Muscle layer of duodenum (tissue), 2 donors: ENCODE data around the gene NEDD4L.

Experiments
- H3K27ac ChIP-seq: one replicate; pipeline ENCODE4 v1.7.0; 2013; ENCODE audit warnings: mild to moderate bottlenecking, low read length
- H3K27me3 ChIP-seq: one replicate; pipeline ENCODE4 v1.7.0; 2013; ENCODE audit warnings: low read depth, mild to moderate bottlenecking, control low read depth, low read length
- H3K36me3 ChIP-seq, 2 donors: one replicate each; pipeline ENCODE4 v1.7.0; 2013; ENCODE audit warnings: low read length in 2 of 2, control low read depth in 1 of 2, mild to moderate bottlenecking in 1 of 2; ENCODE audit not compliant: insufficient read depth in 2 of 2, control insufficient read depth in 1 of 2
- H3K4me1 ChIP-seq, 2 donors: one replicate each; pipeline ENCODE4 v1.7.0; 2013; ENCODE audit warnings: low read length in 2 of 2, mild to moderate bottlenecking in 2 of 2, control low read depth in 1 of 2, moderate library complexity in 1 of 2; ENCODE audit not compliant: insufficient read depth in 2 of 2, control insufficient read depth in 1 of 2
- H3K4me3 ChIP-seq, 2 donors: one replicate each; pipeline ENCODE4 v1.7.0; 2013; ENCODE audit warnings: low read length in 2 of 2, low read depth in 1 of 2, mild to moderate bottlenecking in 1 of 2
- H3K9me3 ChIP-seq, 2 donors: one replicate each; pipeline ENCODE4 v1.7.0; 2013; ENCODE audit warnings: low read length in 2 of 2, control low read depth in 1 of 2, mild to moderate bottlenecking in 1 of 2; ENCODE audit not compliant: control insufficient read depth in 1 of 2
- donor health status: healthy.

Gene NEDD4L

DNA sequence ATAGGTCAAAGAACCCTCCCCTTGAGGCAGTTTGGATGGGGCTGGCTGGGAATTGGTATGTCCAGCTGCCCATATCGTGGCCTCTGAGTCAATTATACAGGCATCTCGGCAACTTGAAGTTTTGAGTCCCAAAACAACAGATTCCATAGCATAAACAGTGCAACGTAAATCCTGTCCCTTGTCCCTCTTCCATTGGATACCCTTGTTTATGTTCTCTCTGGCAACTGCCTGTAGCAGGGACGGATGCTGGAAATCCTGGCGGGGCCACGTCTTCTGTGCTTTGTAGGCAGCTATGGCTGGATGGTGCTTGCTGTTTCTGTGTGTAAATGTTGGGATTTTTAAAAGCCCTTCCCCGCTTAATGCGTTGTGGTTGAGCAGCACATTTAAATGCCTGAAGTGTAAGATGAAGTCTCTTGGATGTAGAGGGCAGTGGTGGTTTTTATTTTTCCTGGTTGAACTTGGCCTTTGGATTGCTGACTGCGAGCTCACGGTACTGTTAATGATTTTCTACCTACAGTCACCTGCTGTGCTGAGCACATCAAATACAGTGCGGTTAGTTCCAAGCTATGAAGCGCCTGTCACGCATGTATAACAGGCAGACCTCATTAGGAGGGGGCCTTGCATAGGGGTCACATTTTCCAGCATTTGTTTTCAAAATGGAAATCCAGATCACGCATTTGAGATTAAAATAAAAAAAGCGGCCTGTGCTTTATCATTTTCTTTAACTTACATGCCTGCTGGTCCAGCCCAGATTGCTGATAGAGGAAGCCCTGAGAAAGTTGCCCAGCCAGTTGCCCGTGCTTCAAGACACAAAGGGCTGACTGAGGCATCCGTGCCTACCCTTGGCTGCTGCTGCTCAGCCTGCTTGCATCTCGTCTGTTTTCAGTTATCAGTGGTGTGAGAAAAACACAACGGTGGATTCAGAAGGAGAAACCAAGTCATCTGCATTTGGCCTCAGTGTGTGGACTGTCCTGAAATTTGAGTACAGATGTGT, 84.7 kb downstream of the NEDD4L start:
- H3K4me3 ChIP-seq, result no peak overlapping the region

DNA sequence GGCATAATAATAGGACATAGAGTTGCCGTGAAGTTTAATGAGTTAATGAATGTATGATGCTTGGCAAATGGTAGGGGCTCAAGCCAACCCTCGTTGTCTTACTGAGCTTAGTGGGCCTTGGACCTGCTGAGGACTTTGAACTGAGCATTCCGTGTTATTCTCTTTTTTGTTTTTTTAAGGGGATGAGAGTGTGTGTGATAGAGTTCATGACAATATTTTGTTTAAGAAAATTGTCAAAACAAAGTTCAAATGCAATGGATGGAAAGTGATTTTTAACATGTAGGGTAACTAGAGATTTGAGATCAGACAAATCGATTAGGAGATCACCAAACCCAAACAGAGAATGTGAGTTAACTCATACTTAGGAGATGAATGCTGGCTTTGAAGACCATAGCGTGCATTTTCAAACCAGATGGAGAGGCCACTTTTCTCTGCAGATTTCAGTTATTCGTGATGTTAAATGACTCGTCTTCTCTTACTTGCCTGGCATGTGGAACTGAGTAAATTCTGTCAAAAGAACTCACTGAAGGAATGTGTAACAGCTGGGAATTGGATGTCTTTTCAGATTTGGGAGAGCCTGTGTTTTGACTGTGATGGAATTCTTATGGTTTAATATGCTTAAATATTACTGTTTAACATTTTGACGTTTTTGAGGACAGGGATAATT, 88.7 kb downstream of the NEDD4L start:
- no peaks in the 10 kb centered on the region for H3K27me3 ChIP-seq
- peaks cover 0 to 5% of the 10 kb centered on the region in 2 donors for H3K4me1 ChIP-seq
- H3K36me3 ChIP-seq, result no peaks in the 10 kb centered on the region
- no peak overlapping the region for H3K4me3 ChIP-seq
- H3K27ac ChIP-seq, result no peak overlapping the region
- H3K9me3 ChIP-seq, result no peaks in the 10 kb centered on the region

More for the DNA sequence above, 84.7 kb downstream of the NEDD4L start:
- no peaks in the 10 kb centered on the region for H3K4me1 ChIP-seq
- H3K36me3 ChIP-seq, result no peaks in the 10 kb centered on the region
- H3K27ac ChIP-seq, result no peak overlapping the region
- H3K9me3 ChIP-seq, result no peaks in the 10 kb centered on the region
- no peaks in the 10 kb centered on the region for H3K27me3 ChIP-seq

DNA sequence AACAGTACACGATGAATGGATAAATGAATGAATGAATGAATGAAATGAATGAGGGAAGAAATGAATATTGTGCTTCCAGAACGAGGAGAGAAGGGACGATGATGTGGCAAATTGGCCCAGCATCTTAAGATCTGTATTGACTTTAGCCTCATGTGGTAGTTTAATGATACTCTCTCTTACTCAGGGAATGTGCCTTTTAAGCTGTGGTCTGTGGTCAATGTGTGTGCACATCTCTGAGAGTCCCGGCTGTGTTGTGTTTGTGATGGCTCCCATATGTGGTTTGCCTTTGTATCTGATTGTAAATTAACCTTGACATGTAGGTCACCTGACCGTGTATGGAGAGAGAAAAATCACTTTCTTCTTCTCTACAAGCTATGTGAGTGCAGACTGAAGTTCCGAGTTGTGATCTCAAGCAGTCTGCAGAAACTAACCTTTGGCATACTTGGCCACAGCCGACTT, 91.2 kb downstream of the NEDD4L start:
- Histone ChIP-seq H3K4me1 (peaks cover 0 to 5% of the 10 kb centered on the region in 2 donors), H3K27me3 (no peaks in the 10 kb centered on the region), H3K4me3 (no peak overlapping the region), H3K36me3 (no peaks in the 10 kb centered on the region), H3K9me3 (no peaks in the 10 kb centered on the region), H3K27ac (no peak overlapping the region)

DNA sequence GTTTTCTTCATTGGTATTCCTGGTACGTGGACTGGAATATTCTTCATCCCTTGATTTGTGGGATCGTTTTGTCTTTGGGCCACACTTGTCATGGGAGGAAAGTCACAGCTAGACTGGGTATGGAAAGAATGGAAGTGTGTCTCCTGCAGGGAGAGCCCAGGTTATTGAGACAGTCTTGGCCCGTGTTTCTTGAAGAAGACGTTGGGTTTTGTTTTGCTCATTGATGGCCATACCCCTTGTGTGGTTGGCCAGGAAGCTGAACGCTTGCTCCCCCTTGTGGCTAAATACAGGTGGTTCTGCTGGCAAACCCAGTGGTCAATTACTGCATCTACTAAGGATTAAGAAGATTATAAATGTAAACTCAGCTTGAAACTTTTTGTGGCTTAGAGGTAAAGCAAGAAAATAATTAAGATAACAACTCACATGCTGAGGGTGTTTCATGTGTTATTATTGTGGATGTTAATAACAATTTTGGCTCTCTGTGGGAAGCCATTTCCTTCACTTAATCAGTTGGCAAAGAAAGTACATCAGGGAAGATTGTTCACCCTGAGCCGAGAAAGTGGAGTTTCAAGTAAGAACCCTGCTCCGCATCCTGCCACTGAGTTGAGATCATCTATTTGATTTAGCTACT, 91.8 kb downstream of the NEDD4L start:
- H3K27me3 ChIP-seq, result no peaks in the 10 kb centered on the region
- no peaks in the 10 kb centered on the region for H3K36me3 ChIP-seq
- no peaks in the 10 kb centered on the region for H3K9me3 ChIP-seq
- no peak overlapping the region for H3K4me3 ChIP-seq
- H3K27ac ChIP-seq, result no peak overlapping the region
- H3K4me1 ChIP-seq, result peaks cover 0 to 5% of the 10 kb centered on the region in 2 donors

DNA sequence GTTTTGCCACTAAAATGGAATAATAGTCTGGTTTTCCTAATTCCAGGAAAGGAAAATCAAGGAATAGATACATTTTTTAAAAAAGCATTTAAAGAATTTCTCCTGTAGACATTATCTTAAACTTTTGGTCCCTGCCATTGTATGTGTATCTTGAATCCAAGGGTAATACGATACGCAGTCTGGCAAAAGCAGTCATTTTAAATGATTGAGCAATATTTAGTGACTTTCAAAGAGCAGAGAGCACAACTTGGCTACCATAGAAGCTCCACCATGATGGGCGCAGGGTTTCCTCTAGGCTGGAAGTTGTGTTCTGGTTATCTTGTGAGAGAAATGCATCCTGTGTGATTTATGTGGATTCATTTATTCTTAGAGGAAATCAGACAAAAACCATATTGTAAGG, 92.9 kb downstream of the NEDD4L start:
- H3K27me3 ChIP-seq, result no peaks in the 10 kb centered on the region
- no peak overlapping the region for H3K27ac ChIP-seq

DNA sequence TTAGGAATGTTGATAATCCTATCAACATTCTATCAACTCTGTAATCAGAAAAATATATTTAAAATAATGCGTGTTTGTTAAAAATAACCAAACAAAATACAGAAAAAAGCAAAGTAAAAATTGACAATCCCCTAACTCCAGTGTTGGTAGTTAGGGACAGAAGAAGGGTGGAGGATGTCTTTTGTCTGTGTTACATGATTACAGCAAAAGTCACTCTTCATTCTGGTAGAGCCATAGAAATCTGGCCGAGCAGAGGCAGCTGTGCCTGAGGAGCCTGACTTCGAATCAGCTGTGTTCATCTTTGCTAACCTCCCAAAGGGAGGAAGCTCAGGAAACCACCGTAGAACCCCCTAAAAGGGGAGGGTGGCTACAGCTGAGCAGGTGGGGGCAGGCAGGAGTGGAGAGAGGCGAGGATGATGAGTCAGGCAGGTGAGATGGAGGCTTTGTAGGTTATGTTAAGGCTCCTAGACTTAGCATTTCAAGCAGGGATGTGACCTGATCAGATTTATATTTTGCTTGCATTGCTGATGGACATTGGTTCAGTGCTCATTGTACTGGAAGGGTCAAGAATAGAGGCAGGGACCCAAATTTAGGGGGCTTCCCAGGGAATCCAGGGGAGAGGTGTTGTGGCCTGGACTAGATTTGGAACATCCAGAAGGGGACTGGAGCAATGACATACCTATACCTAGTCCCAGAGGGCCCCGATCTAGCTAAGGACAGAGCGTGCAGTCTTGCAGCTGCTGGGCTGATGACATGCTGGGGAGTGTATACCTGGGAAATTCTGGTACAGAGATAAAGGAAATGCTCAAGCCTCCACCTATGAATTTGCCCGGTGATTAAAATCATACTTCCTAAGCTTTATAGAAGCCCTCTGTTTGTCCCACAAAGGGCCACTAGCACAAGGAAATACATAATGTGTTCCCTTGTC, 95.7 kb downstream of the NEDD4L start:
- Histone ChIP-seq H3K4me3 (no peak overlapping the region), H3K4me1 (peaks cover 0 to 13% of the 10 kb centered on the region in 2 donors), H3K27ac (no peak overlapping the region), H3K36me3 (no peaks in the 10 kb centered on the region), H3K27me3 (no peaks in the 10 kb centered on the region), H3K9me3 (no peaks in the 10 kb centered on the region)

More for the DNA sequence above, 92.9 kb downstream of the NEDD4L start:
- H3K4me1 ChIP-seq, result peaks cover 0 to 5% of the 10 kb centered on the region in 2 donors
- H3K4me3 ChIP-seq, result no peak overlapping the region
- H3K9me3 ChIP-seq, result no peaks in the 10 kb centered on the region
- no peaks in the 10 kb centered on the region for H3K36me3 ChIP-seq

DNA sequence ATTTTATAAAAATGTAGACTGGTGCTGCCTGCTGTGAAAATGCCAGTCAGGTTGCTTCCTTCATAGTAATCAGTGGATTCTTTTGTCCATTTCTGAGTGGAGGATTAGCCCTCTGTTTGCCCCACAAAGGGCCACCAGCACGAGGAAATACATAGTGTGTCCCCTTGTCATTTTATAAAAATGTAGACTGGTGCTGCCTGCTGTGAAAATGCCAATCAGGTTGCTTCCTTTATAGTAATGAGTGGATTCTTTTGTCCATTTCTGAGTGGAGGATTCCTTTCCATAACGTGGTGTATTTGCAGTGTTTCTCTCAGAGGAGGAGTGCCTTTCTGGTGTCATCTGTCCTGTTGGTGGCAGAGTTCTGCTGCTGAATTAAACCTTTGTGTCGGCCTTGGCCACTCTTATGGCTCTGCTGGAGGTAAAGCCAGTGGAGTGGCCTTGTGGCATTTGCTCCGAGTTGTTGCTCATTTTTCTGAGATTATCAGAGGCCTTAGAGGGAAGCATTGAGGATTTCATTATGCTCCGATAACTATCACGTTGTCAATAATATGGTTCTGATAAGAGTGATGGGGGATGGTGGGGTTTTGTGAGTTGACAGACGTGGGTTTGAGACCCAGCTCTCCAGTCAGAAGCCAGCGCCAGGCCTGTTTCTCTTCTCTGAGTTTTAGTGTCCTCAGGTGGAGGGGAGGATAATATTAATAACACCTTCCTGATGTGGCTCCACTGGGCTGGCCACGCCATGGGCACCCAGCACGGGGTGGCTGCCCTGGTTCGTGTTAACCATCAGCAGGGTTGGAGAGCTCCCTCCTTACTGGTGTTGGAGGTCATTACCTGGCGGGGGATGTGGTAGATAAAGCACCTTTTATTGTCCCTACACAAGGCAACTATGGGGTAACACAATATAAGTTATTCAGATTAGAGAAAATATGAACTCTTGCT, 96.6 kb downstream of the NEDD4L start:
- Histone ChIP-seq H3K27ac (no peak overlapping the region), H3K27me3 (no peaks in the 10 kb centered on the region), H3K4me3 (no peak overlapping the region), H3K9me3 (no peaks in the 10 kb centered on the region), H3K4me1 (peaks cover 0 to 9% of the 10 kb centered on the region in 2 donors), H3K36me3 (no peaks in the 10 kb centered on the region)

DNA sequence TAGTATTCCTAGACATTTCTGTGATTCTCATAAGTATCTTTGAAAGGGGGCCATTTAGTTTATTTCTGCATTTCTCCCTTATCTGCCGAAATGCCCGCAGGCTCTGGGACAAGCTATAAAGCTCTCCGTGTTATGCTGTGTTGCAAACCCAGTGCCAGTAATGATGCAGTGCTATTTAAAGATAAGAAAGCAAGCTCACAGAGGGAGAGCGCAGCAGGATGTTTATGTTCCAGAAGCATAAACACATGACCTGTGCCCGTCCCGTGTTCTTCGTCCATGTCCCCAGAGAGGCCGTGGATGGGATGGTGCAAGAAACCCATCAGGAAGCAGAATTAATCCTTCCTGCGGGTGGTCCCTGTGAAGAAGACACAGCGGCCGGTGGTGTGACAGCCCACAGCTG, 99.4 kb downstream of the NEDD4L start:
- Histone ChIP-seq H3K36me3 (no peaks in the 10 kb centered on the region), H3K9me3 (no peaks in the 10 kb centered on the region), H3K27ac (no peak overlapping the region), H3K4me3 (no peak overlapping the region), H3K27me3 (no peaks in the 10 kb centered on the region), H3K4me1 (peaks cover 0 to 12% of the 10 kb centered on the region in 2 donors)

DNA sequence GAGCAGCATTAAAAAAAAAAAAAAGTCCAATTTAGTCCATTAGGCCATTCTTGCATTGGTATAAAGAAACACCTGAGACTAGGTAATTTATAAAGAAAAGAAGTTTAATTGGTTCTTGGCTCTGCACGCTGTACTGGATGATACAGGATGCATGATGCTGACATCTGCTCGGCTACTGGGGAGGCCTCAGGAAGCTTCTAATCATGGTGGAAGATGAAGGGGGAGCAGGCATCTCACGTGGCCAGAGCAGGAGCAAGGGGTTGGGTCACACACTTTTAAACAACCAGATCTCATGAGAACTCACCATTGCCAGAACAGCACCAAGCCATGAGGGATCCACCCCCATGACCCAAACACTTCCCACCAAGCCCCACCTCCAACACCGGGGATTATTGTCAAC, 100.1 kb downstream of the NEDD4L start:
- no peak overlapping the region for H3K4me3 ChIP-seq
- peaks cover 3 to 18% of the 10 kb centered on the region in 2 donors for H3K4me1 ChIP-seq
- H3K9me3 ChIP-seq, result no peaks in the 10 kb centered on the region
- no peak overlapping the region for H3K27ac ChIP-seq
- no peaks in the 10 kb centered on the region for H3K27me3 ChIP-seq
- H3K36me3 ChIP-seq, result no peaks in the 10 kb centered on the region
